Umbilical cord (tissue), 2 donors: ENCODE results near the gene CLDN22. TPM values are rescaled to one million over a fixed set of nuclear protein-coding genes. Genes with fewer than 3 reads are reported as not detected.
A peak's percentile ranks its signal among the peaks of the same experiment; 100 is the strongest.

ENCODE experiments used
- DNase-seq: peaks from one replicate; pipeline ENCODE4 v3.0.0-alpha.2; 2015; ENCODE audit warnings: low spot score
- total RNA-seq: library from RNA; depleted of rRNA; stranded (reverse); fragments of >200 nt; gene quantifications from one replicate; pipeline ENCODE4 v1.2.3, GENCODE V29; 2014; ENCODE audit warnings: low replicate concordance; ENCODE audit not compliant: insufficient read depth

Gene CLDN22
- 0.72 TPM for total RNA-seq

DNA sequence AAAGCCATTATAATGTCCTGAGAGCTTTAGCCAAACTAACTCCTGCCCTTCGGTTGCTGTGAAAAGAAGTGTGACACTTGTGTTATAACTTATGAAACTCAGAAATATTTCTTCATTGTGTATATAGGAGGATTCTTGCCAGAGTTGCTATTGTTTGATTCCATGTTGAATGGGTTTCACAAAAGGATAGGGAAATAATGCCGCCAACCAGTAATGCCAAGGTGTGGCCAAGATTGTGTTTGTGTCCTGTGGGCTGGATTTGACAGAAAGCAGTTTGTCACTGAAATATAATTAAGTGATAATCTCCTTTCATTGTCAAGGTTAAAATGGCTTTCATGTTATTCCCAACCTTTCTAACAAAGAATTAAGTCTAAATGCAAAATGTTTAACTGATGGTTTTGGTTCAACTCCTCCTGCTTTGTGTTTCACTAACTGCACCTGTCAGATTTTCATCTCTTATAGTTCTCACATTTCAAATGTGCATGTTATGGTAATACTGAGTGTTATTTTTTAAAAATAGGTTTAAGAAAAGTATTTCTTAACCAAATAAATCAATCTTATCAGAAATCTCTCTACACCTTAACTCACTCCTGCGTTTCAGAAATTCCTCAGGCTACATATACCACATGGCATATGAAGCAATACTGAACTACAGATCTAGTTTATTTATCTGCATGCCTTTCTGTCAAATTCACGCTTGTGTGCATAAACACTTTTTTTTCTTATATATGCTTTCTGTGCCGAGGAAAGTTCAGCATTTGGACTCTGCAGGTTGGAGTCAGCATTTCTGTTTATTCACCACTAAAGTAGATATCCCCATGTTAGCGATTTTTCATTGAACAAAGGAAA is at the start of gene CLDN22:
Gene CLDN22, minus strand, starts transcription at position 66 of the 849 bp plus-strand sequence. Its CDS starts 58 bp downstream, at position 8.
- DNase-seq = peak; percentile 9

GRCh38 chr4:183369073-183369472 is 49.0 kb upstream of the CLDN22 start:
- no peak for DNase-seq

GRCh38 chr4:183366206-183366835 is 46.2 kb upstream of the CLDN22 start:
- no peak for DNase-seq

- no peak for DNase-seq
Observed at GRCh38 chr4:183364025-183364424, 43.9 kb upstream of the CLDN22 start.

GRCh38 chr4:183362916-183363542 is 43.0 kb upstream of the CLDN22 start:
- no peak for DNase-seq

DNA sequence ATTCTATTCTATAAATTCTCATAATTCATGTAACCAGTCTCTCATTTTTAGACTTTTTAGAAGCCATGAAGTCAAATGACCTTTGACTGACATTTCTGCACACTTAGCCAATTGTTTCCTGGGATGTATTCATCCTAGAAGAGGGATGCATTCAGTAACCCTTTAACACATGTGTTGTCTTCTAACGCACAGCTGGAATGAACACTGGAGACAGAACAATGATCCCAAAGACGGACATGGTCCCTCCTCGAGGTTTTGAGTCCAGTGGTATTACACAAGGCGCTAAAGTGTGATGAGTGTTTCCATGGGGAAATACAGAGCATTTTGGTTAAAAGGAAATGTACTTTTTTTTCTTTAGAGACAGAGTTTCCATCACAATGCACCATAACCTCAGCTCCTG is 42.0 kb upstream of the CLDN22 start:
- no peak for DNase-seq

DNA sequence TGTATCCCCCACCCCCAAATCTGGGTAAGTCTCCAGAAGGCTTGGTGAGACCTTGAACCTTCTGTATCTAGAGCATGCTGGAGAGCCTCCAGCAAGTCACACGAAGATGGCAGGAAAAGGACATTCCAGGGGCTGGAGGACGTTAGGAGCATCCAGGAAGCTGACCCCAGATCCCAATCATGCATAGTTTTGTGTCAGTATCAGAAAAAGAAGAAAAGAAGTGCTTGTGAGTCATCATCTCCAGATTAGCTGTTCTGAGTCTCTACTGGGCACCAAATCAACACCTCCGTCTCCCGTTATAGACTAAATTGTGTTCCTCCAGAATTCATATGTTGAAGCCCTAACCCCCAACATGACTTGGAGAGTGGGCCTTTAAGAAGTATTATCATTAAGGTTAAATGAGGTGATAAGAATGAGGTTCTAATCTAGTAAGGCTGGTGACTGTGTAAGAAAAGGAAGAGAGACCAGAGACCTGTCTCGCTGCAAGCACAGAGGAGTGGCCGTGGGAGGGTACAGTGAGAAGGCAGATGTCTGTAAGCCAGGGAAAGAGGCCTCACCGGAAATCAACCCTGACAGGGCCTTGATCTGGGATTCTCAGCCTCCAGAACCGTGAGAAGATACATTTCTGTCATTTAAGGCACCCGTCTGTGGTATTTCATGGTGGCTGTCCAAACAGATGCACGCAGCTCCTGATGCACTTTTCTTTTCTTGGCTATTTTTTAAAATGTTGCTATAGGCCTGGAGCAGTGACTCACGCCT is 40.3 kb upstream of the CLDN22 start:
- peak; percentile 43 for DNase-seq

DNA sequence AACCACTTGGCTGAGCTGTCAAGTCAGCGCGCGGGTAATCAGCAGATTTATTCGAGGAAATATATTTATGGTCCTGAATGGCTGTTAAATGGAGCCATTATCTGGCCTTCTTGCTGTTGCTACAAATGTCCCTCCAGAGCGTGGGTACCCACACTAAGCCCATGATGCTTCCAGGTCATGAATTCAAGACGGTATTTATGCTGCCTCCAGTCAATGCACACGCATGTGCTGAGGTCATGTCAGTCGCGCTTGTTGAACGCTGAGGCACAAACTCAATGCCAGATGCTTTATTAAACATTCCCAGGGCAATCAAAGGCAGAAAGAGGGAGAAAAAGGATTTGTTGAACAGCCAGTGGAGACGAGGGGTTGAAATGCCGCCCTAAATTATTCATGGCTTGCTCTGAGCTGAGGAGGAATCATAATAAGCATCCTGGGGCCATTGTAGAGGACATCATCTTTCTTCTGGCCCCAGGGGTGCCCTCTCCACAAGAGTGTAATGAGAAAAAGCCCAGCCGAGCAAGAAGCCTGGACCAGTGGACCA is 38.2 kb upstream of the CLDN22 start:
- no peak for DNase-seq

DNA sequence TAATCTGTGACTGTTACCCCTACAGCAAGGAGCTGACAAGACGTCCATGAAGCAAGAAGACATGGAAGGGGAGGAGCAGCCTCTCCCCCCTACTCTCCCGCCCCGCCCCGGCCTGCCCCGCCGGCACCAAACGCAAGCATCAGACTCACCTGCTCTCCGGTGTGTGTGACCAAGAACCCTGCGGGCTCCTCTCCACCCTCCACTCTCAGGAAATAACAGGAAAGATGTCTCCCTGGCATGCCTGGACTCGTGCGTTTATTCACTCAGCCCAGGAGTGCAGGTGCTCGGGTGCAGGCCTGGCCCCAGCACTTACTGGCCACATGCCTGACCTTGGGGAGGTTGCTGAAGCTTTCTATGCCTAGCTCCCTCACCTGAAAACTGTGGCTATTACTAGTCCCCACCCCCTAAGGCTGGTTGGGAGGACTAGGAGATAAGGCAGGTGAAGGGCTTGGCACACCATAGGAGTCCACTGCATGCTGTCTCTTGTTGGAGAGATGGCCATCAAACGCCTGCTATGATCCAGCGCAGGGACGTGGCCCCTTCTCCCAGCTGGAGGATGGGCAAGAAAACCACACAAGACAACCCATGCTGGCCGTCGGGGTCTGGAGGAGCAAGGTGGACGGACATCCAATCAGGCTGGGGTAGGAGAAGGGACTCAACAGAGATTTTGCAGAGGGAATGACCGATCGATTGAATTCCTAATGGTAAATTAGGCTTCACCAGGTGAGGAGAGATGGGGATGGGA is 37.0 kb upstream of the CLDN22 start:
- no peak for DNase-seq

- DNase-seq = no peak
Observed at GRCh38 chr4:183356173-183356830, 36.2 kb upstream of the CLDN22 start.

DNA sequence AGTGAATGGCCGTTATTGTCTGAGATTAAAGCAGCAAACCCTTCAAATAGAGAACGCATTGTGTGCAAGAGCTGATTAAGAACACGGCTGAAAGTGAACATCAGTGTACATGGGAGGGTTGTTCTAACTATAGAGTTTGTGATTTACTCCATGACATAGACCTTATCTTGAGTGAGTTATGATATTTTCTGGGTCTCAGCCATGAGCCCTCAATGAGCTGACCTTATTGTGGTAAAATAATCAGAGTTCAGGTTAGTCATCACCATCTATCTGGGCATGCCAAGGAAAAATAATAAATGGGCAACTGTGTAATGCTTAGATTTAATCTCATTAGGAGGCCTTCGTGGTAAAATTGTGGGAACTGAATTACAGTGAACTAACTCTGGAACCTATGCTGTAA is 35.3 kb upstream of the CLDN22 start:
- peak; percentile 35 for DNase-seq

GRCh38 chr4:183354219-183354618 is 34.1 kb upstream of the CLDN22 start:
- DNase-seq = no peak

DNA sequence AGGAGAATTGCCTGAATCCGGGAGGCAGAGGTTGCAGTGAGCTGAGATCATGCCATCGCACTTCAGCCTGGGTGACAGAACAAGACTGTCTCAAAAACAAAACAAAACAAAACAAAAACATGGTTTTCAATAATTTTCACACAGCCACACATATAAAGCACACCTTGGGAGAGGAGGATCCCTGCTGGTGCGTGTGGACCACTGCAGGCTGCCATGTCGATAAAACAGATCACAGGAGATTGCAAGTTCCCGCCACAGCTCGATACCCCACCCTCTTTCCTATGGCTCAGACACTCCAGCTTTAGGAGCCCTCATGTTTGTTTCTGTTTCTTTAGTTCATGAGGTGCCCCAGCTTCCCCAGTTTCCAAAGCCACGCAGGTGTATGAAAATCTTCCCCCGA is 33.5 kb upstream of the CLDN22 start:
- DNase-seq = no peak

DNA sequence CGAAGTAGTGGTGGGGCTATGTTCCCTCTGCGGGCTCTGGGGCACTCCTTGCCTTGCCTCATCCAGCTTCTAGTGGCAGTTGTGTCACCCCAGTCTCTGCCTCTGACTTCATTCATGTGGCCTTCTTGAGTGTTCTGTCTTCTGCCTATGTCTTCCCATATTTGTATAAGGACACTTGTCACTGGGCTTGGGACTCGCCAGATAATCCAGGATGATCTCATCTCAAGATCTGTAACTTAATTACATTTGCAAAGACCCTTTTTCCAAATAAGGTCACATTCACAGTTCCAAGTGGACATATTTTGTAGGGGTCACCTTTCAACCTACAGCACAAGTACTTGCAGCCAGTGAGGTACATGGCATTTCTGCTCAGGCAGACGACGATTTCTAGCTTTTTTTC is 32.5 kb upstream of the CLDN22 start:
- DNase-seq = no peak

GRCh38 chr4:183350317-183351071 is 30.4 kb upstream of the CLDN22 start:
- DNase-seq = no peak

- no peak for DNase-seq
Observed at GRCh38 chr4:183349673-183350072, 29.6 kb upstream of the CLDN22 start.

- peak; percentile 26 for DNase-seq
Observed at GRCh38 chr4:183348706-183349659, 28.9 kb upstream of the CLDN22 start.

- no peak for DNase-seq
Observed at GRCh38 chr4:183348136-183348535, 28.1 kb upstream of the CLDN22 start.
